H1 (cell line): ENCODE data around the gene SLIT2. TPM values are rescaled to one million over a fixed set of nuclear protein-coding genes. Genes with fewer than 3 reads are reported as not detected.

Source experiments
- SP4 ChIP-seq: IDR thresholded peaks from 2 replicates; pipeline ENCODE4 v1.6.1; 2012; ENCODE audit warnings: low read length, inconsistent platforms
- polyA plus RNA-seq, 7 experiments: library from polyadenylated mRNA; depleted of rRNA in 3 of 7; stranded (reverse) in 5 of 7; unstranded in 2 of 7; fragments of >200 nt in 5 of 7; fragments of 200-250 nt in 2 of 7; gene quantifications; 1 replicate in 5 of 7; 2 replicates in 1 of 7; 4 replicates in 1 of 7; pipeline versions ENCODE4 v1.2.1 to v1.2.3, GENCODE V29; 2011 to 2013; ENCODE audit warnings: missing spikeins in 2 of 7, mixed read lengths in 2 of 7
- total RNA-seq: library from RNA; stranded (reverse); fragmentation: NEBNext Ultra II Directional; extraction: Animal tissue kit (Norgen Biotek cat#: 25700); gene quantifications from 2 replicates; pipeline ENCODE4 v1.2.1, GENCODE V29; 2021
- TF ChIP-seq, protein P1 (sequence below): fragments of 300-600 bp; sonication (generic); IDR thresholded peaks from 2 replicates; pipeline ENCODE4 v1.7.1; 2012; ENCODE audit warnings: low read length, moderate library complexity, mild to moderate bottlenecking, inconsistent platforms; ENCODE audit not compliant: insufficient replicate concordance
- TF ChIP-seq, protein P2 (sequence below): IDR thresholded peaks from 2 replicates; pipeline ENCODE4 v1.6.1; 2012; ENCODE audit warnings: low read length, inconsistent platforms

The SLIT2 gene
- total and polyA plus RNA-seq, 2 of the 8 experiments (the other 6 are each of a cell fraction or from before 2014, with no cell fraction given) = 2.0 to 13.7 TPM

DNA sequence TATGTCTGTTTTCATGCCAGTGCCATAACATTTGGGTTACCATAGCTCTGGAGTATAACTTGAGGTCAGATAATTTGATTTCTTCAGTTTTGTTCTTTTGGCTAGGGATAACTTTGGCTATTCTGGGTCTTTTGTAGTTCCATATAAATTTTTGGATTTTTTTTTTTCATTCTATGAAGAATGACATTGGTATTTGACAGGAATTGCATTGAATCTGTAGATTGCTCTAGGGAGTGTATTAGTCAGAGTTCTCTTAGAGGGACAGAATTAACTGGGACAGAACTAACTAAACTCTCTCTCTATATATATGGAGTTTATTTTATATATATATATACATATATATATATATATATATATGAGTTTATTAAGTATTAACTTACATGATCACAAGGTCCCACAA is 32.2 kb upstream of the SLIT2 start (continued):
- TF ChIP-seq, protein P1, sequence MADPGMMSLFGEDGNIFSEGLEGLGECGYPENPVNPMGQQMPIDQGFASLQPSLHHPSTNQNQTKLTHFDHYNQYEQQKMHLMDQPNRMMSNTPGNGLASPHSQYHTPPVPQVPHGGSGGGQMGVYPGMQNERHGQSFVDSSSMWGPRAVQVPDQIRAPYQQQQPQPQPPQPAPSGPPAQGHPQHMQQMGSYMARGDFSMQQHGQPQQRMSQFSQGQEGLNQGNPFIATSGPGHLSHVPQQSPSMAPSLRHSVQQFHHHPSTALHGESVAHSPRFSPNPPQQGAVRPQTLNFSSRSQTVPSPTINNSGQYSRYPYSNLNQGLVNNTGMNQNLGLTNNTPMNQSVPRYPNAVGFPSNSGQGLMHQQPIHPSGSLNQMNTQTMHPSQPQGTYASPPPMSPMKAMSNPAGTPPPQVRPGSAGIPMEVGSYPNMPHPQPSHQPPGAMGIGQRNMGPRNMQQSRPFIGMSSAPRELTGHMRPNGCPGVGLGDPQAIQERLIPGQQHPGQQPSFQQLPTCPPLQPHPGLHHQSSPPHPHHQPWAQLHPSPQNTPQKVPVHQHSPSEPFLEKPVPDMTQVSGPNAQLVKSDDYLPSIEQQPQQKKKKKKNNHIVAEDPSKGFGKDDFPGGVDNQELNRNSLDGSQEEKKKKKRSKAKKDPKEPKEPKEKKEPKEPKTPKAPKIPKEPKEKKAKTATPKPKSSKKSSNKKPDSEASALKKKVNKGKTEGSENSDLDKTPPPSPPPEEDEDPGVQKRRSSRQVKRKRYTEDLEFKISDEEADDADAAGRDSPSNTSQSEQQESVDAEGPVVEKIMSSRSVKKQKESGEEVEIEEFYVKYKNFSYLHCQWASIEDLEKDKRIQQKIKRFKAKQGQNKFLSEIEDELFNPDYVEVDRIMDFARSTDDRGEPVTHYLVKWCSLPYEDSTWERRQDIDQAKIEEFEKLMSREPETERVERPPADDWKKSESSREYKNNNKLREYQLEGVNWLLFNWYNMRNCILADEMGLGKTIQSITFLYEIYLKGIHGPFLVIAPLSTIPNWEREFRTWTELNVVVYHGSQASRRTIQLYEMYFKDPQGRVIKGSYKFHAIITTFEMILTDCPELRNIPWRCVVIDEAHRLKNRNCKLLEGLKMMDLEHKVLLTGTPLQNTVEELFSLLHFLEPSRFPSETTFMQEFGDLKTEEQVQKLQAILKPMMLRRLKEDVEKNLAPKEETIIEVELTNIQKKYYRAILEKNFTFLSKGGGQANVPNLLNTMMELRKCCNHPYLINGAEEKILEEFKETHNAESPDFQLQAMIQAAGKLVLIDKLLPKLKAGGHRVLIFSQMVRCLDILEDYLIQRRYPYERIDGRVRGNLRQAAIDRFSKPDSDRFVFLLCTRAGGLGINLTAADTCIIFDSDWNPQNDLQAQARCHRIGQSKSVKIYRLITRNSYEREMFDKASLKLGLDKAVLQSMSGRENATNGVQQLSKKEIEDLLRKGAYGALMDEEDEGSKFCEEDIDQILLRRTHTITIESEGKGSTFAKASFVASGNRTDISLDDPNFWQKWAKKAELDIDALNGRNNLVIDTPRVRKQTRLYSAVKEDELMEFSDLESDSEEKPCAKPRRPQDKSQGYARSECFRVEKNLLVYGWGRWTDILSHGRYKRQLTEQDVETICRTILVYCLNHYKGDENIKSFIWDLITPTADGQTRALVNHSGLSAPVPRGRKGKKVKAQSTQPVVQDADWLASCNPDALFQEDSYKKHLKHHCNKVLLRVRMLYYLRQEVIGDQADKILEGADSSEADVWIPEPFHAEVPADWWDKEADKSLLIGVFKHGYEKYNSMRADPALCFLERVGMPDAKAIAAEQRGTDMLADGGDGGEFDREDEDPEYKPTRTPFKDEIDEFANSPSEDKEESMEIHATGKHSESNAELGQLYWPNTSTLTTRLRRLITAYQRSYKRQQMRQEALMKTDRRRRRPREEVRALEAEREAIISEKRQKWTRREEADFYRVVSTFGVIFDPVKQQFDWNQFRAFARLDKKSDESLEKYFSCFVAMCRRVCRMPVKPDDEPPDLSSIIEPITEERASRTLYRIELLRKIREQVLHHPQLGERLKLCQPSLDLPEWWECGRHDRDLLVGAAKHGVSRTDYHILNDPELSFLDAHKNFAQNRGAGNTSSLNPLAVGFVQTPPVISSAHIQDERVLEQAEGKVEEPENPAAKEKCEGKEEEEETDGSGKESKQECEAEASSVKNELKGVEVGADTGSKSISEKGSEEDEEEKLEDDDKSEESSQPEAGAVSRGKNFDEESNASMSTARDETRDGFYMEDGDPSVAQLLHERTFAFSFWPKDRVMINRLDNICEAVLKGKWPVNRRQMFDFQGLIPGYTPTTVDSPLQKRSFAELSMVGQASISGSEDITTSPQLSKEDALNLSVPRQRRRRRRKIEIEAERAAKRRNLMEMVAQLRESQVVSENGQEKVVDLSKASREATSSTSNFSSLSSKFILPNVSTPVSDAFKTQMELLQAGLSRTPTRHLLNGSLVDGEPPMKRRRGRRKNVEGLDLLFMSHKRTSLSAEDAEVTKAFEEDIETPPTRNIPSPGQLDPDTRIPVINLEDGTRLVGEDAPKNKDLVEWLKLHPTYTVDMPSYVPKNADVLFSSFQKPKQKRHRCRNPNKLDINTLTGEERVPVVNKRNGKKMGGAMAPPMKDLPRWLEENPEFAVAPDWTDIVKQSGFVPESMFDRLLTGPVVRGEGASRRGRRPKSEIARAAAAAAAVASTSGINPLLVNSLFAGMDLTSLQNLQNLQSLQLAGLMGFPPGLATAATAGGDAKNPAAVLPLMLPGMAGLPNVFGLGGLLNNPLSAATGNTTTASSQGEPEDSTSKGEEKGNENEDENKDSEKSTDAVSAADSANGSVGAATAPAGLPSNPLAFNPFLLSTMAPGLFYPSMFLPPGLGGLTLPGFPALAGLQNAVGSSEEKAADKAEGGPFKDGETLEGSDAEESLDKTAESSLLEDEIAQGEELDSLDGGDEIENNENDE = no peak
- TF ChIP-seq, protein P2, sequence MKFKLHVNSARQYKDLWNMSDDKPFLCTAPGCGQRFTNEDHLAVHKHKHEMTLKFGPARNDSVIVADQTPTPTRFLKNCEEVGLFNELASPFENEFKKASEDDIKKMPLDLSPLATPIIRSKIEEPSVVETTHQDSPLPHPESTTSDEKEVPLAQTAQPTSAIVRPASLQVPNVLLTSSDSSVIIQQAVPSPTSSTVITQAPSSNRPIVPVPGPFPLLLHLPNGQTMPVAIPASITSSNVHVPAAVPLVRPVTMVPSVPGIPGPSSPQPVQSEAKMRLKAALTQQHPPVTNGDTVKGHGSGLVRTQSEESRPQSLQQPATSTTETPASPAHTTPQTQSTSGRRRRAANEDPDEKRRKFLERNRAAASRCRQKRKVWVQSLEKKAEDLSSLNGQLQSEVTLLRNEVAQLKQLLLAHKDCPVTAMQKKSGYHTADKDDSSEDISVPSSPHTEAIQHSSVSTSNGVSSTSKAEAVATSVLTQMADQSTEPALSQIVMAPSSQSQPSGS = no peak
- no peak for TF ChIP-seq SP4
